Peyer's patch (tissue), 4 donors: Measurements from ENCODE around the gene ZNF362.

Source experiments
- CTCF ChIP-seq, 6 experiments: fragments of 450-650 bp in 4 of 6; fragments of 200-600 bp in 2 of 6; sonication (generic) in 1 of 6; IDR thresholded peaks; one replicate each; pipeline ENCODE4 v1.5.1; 2017 to 2019; ENCODE audit warnings: antibody characterized with exemption in 6 of 6, mild to moderate bottlenecking in 3 of 6, moderate library complexity in 1 of 6
- POLR2A ChIP-seq, 2 donors: fragments of 450-650 bp; IDR thresholded peaks; one replicate each; pipeline ENCODE4 v1.5.1; 2017; ENCODE audit warnings: antibody characterized with exemption in 2 of 2, mild to moderate bottlenecking in 2 of 2, moderate library complexity in 2 of 2

- no peak for TF ChIP-seq CTCF (IDR thresholded peaks at IDR 0.05)
- no peak for TF ChIP-seq POLR2A (IDR thresholded peaks at IDR 0.05)
These were observed 90.2 kb downstream of the ZNF362 start for GRCh38 chr1:33346533-33346926.
